ENCODE measurements around the gene DAD1. TPM values are rescaled to one million over a fixed set of nuclear protein-coding genes. Genes with fewer than 3 reads are reported as not detected.

DAD1 gene
- total and polyA plus RNA-seq, 2 of the 8 experiments (the other 6 are each of a cell fraction or from before 2014, with no cell fraction given) = 131 to 440 TPM

GRCh38 chr14:22567437-22567836 is 21.6 kb downstream of the DAD1 start:
- WGBS, 2 experiments (ENCODE audit: extremely low coverage in 1 of 2, insufficient coverage in 1 of 2, insufficient read length in 1 of 2, insufficient replicate concordance in 2 of 2, low coverage in 1 of 2, low lambda C conversion rate in 2 of 2, missing lambda C conversion rate in 1 of 2) = 85% methylated on average over 1 of the region's 1 CpG; no CpG with 5 or more reads in 1 of the 2 experiments
- no peak for TF ChIP-seq PHF8 (conservative IDR thresholded peaks at IDR 0.05; ENCODE audit: low read depth, low read length)
- no peak for TF ChIP-seq RBBP5 (IDR thresholded peaks at IDR 0.05; ENCODE audit: borderline replicate concordance, low read depth, low read length)
- no peak for TF ChIP-seq CREB1 (IDR thresholded peaks at IDR 0.05)
- TF ChIP-seq ZNF274 (IDR thresholded peaks at IDR 0.05; ENCODE audit: borderline replicate concordance, extremely low read depth, low read length) = no peak
- TF ChIP-seq POLR2A (IDR thresholded peaks at IDR 0.05; ENCODE audit: control extremely low read depth in 1 of 2, low read depth in 2 of 2, low read length in 2 of 2) = no peak
- no peak for TF ChIP-seq E2F6 (IDR thresholded peaks at IDR 0.05)
- no peak for TF ChIP-seq RNF2 (IDR thresholded peaks at IDR 0.05; ENCODE audit: borderline replicate concordance, low read depth, low read length, missing control alignments, poor library complexity, severe bottlenecking)
- TF ChIP-seq TAF1 (IDR thresholded peaks at IDR 0.05; ENCODE audit: low read depth, low read length) = no peak
- TF ChIP-seq GABPA (IDR thresholded peaks at IDR 0.05; ENCODE audit: borderline replicate concordance, insufficient read depth, low read length) = no peak
- TF ChIP-seq KDM4A (IDR thresholded peaks at IDR 0.05; ENCODE audit: low read depth, low read length, severe bottlenecking) = no peak
- no peak for TF ChIP-seq HDAC2 (IDR thresholded peaks at IDR 0.05; ENCODE audit: borderline replicate concordance in 1 of 2, low read depth in 2 of 2, low read length in 2 of 2)

More at GRCh38 chr14:22567437-22567836, 21.6 kb downstream of the DAD1 start:
- H2AFZ ChIP-seq (ENCODE audit: low read length) = no peak overlapping the region
- H3K79me1 ChIP-seq (ENCODE audit: low read depth, low read length) = no peaks in the 10 kb centered on the region
- no peaks in the 10 kb centered on the region for H4K20me1 ChIP-seq (replicated peaks in 1 of 2; ENCODE audit: control insufficient read depth in 1 of 2, insufficient read depth in 2 of 2, low read length in 2 of 2)
- no peak overlapping the region for H3K4me2 ChIP-seq (ENCODE audit: insufficient read depth in 1 of 2, low read depth in 2 of 2, low read length in 2 of 2)
- H3K27ac ChIP-seq (ENCODE audit: low read depth, low read length) = no peak overlapping the region
- no peak overlapping the region for H2BK120ac ChIP-seq (replicated peaks; ENCODE audit: low read depth, low read length)
- no peak overlapping the region for H2BK5ac ChIP-seq (ENCODE audit: low read depth, low read length)
- peaks cover 0 to 5% (median 1%) of the 10 kb centered on the region in 4 experiments; a peak in 3 of 7 replicates for H3K4me1 ChIP-seq (replicated peaks in 1 of 4; ENCODE audit: control insufficient read depth in 3 of 4, insufficient read depth in 4 of 4, low read length in 3 of 4)
- H3K9me3 ChIP-seq (ENCODE audit: insufficient read depth in 2 of 2, low read depth in 1 of 2, low read length in 1 of 2) = no peaks in the 10 kb centered on the region
- FAIRE-seq = no peak
- ChIA-PET CTCF (ENCODE audit: partially characterized antibody) (interaction anchor here (0.6 to 5.3 kb wide), 9 partner anchors 9 to 215 kb away, joined by 3 to 26 read pairs (median 3); no protein-coding TSS in a partner anchor), POLR2A (ENCODE audit: partially characterized antibody) (no interaction called here)
- H4K91ac ChIP-seq (replicated peaks; ENCODE audit: insufficient read length, low read length) = no peak overlapping the region
- no peak overlapping the region for H3K23ac ChIP-seq (ENCODE audit: insufficient read length)
- H4K8ac ChIP-seq (ENCODE audit: extremely low read depth, insufficient read depth, low read length) = no peak overlapping the region
- no peaks in the 10 kb centered on the region for H3K27me3 ChIP-seq (replicated peaks in 1 of 4; ENCODE audit: control insufficient read depth in 3 of 4, extremely low read depth in 1 of 4, insufficient read depth in 3 of 4, low read length in 3 of 4)
- H3K4ac ChIP-seq (replicated peaks; ENCODE audit: insufficient read length, low read depth, low read length) = no peak overlapping the region
- H3K18ac ChIP-seq (ENCODE audit: extremely low read depth, low read length) = no peak overlapping the region
- H3K23me2 ChIP-seq (ENCODE audit: low read depth, low read length) = no peaks in the 10 kb centered on the region
- no peak overlapping the region for H2AK5ac ChIP-seq (ENCODE audit: low read depth, low read length)
- H2BK20ac ChIP-seq (ENCODE audit: low read length) = no peak overlapping the region
- H3K9ac ChIP-seq (replicated peaks in 1 of 4; ENCODE audit: extremely low read depth in 1 of 4, low read depth in 3 of 4, low read length in 3 of 4) = no peak overlapping the region
- H3K56ac ChIP-seq (replicated peaks; ENCODE audit: insufficient read length, low read depth, low read length) = no peak overlapping the region
- H4K5ac ChIP-seq (ENCODE audit: insufficient read length, low read depth, low read length) = no peak overlapping the region
- H2BK15ac ChIP-seq (ENCODE audit: low read length) = no peak overlapping the region
- H3K14ac ChIP-seq (ENCODE audit: insufficient read length) = no peak overlapping the region
- no peak overlapping the region for H3K4me3 ChIP-seq (ENCODE audit: extremely low read depth in 1 of 4, insufficient read depth in 2 of 4, low read depth in 3 of 4, low read length in 4 of 4)
- peaks cover 0 to 14% of the 10 kb centered on the region in 2 experiments; a peak in 1 of 4 replicates for H3K79me2 ChIP-seq (ENCODE audit: control insufficient read depth in 1 of 2, insufficient read depth in 2 of 2, low read length in 2 of 2)
- no peak overlapping the region for H2BK12ac ChIP-seq (ENCODE audit: low read depth, low read length)
- H3K36me3 ChIP-seq (ENCODE audit: control insufficient read depth in 2 of 4, insufficient read depth in 4 of 4, low read length in 3 of 4) = peaks cover 2 to 27% (median 9%) of the 10 kb centered on the region in 4 experiments
- DNase-seq (ENCODE audit: low read depth in 1 of 2, low spot score in 2 of 2) = no peak
